OCI-LY1 (cell line): Measurements from ENCODE around the gene SYT3.

ENCODE experiments used
- H2AFZ ChIP-seq: fragments of 200-600 bp; sonication (generic), shearing (Covaris generic); 2 replicates; pipeline ENCODE4 v1.6.0; 2014; ENCODE audit warnings: antibody characterized with exemption, mild to moderate bottlenecking, low read length
- H3F3A ChIP-seq: fragments of 200-600 bp; sonication (generic), shearing (Covaris generic); 2 replicates; pipeline ENCODE4 v1.6.0; 2014; ENCODE audit warnings: mild to moderate bottlenecking, antibody characterized with exemption, low read length, moderate library complexity; ENCODE audit not compliant: insufficient read depth
- H3K27ac ChIP-seq: fragments of 200-600 bp; sonication (generic); 2 replicates; pipeline ENCODE4 v1.5.1; 2014; ENCODE audit warnings: low read length, mixed run types, mild to moderate bottlenecking, low read depth; ENCODE audit not compliant: poor library complexity, severe bottlenecking
- H3K27me3 ChIP-seq: fragments of 200-600 bp; sonication (generic); 2 replicates; pipeline ENCODE4 v1.6.0; 2014; ENCODE audit warnings: antibody characterized with exemption, mild to moderate bottlenecking, low read length, moderate library complexity; ENCODE audit not compliant: insufficient read depth
- H3K36me3 ChIP-seq: fragments of 200-600 bp; sonication (generic); 2 replicates; pipeline ENCODE4 v1.6.1; 2014; ENCODE audit warnings: mild to moderate bottlenecking, antibody characterized with exemption, low read length, moderate library complexity, mixed read lengths; ENCODE audit not compliant: insufficient read depth
- H3K4me1 ChIP-seq: fragments of 200-600 bp; sonication (generic); 2 replicates; pipeline ENCODE4 v1.5.1; 2014; ENCODE audit warnings: mild to moderate bottlenecking, low read length, moderate library complexity; ENCODE audit not compliant: insufficient read depth, severe bottlenecking
- H3K4me2 ChIP-seq: fragments of 200-600 bp; sonication (generic), shearing (Covaris generic); 2 replicates; pipeline ENCODE4 v1.6.1; 2014; ENCODE audit warnings: low read length
- H3K4me3 ChIP-seq: fragments of 200-600 bp; sonication (generic); 2 replicates; pipeline ENCODE4 v1.5.1; 2014; ENCODE audit warnings: low read length, low read depth, mild to moderate bottlenecking, mixed read lengths; ENCODE audit not compliant: poor library complexity, severe bottlenecking
- H3K79me2 ChIP-seq: fragments of 200-600 bp; shearing (Covaris generic); 2 replicates; pipeline ENCODE4 v1.6.1; 2016; ENCODE audit warnings: mixed run types, low read length, mixed read lengths; ENCODE audit not compliant: insufficient read depth
- H3K9ac ChIP-seq: fragments of 200-600 bp; sonication (generic), shearing (Covaris generic); 2 replicates; pipeline ENCODE4 v1.6.1; 2014; ENCODE audit warnings: mild to moderate bottlenecking, low read length, mixed read lengths
- H3K9me2 ChIP-seq: fragments of 200-600 bp; sonication (generic), shearing (Covaris generic); 2 replicates; pipeline ENCODE4 v1.6.1; 2014; ENCODE audit warnings: low read depth, mild to moderate bottlenecking, low read length, mixed read lengths
- H3K9me3 ChIP-seq: fragments of 200-600 bp; shearing (Covaris generic); 2 replicates; pipeline ENCODE4 v1.6.1; 2014; ENCODE audit warnings: low read length, mixed read lengths
- H4K20me1 ChIP-seq: fragments of 200-600 bp; sonication (generic), shearing (Covaris generic); 2 replicates; pipeline ENCODE4 v1.6.0; 2016; ENCODE audit warnings: mild to moderate bottlenecking, low read length; ENCODE audit not compliant: insufficient read depth
- CTCF ChIP-seq: fragments of 200-600 bp; sonication (generic), shearing (Covaris generic); IDR thresholded peaks from 2 replicates; pipeline ENCODE4 v1.5.1; 2017; ENCODE audit warnings: mild to moderate bottlenecking, antibody characterized with exemption, low read length, moderate library complexity, mixed read lengths
- EZH2 ChIP-seq: fragments of 200-600 bp; sonication (generic), shearing (Covaris generic); IDR thresholded peaks from 2 replicates; pipeline ENCODE4 v1.8.0; 2017; ENCODE audit warnings: borderline replicate concordance, mixed run types, mild to moderate bottlenecking, antibody characterized with exemption, low read length, moderate library complexity, mixed read lengths

The SYT3 gene

GRCh38 chr19:50628551-50628950 lies 11.1 kb downstream of the SYT3 start:
- Histone ChIP-seq H4K20me1 (no peaks in the 10 kb centered on the region), H3F3A (no peaks in the 10 kb centered on the region), H3K4me1 (no peaks in the 10 kb centered on the region), H3K36me3 (no peaks in the 10 kb centered on the region), H3K27me3 (0 out of 2 replicates have a peak, but pooled peaks cover 4% of the 10 kb centered on the region), H3K79me2 (no peaks in the 10 kb centered on the region), H3K4me3 (no peak overlapping the region), H3K4me2 (no peak overlapping the region), H2AFZ (no peak overlapping the region), H3K9me2 (no peaks in the 10 kb centered on the region), H3K27ac (no peak overlapping the region), H3K9ac (no peak overlapping the region), H3K9me3 (no peaks in the 10 kb centered on the region; the same call in 1 of the 2 replicates)
- TF ChIP-seq EZH2: no peak
- no peak for TF ChIP-seq CTCF

GRCh38 chr19:50628146-50628545 lies 11.5 kb downstream of the SYT3 start:
- Histone ChIP-seq H3F3A (no peaks in the 10 kb centered on the region), H3K27ac (no peak overlapping the region), H3K79me2 (no peaks in the 10 kb centered on the region), H3K4me1 (no peaks in the 10 kb centered on the region), H3K27me3 (0 out of 2 replicates have a peak, but pooled peaks cover 4% of the 10 kb centered on the region), H3K9me3 (no peaks in the 10 kb centered on the region), H3K9ac (no peak overlapping the region), H3K36me3 (no peaks in the 10 kb centered on the region), H3K9me2 (no peaks in the 10 kb centered on the region), H3K4me2 (no peak overlapping the region), H3K4me3 (no peak overlapping the region), H4K20me1 (no peaks in the 10 kb centered on the region), H2AFZ (no peak overlapping the region)
- TF ChIP-seq CTCF (no peak), EZH2 (no peak)

DNA sequence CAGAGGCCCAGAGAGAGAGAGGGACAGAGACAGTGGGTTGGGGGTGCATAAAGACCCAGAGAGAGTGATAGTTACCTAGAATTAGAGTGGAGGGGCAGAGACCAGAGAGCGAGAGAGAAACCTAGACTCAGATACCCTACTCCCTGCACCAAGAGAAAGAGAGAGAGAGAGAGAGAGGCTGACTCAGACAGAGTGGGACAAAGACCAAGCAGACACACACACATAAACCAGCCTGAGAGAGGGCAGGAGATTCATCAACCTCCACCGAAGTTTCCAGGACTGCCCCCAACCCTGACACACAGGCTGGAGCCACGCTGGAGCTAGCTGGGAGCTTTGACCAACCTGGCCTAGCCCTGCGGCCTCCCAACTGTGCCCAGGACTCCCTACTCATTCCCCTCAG lies 12.9 kb downstream of the SYT3 start:
- Histone ChIP-seq H3K9me3 (no peaks in the 10 kb centered on the region), H3F3A (no peaks in the 10 kb centered on the region), H3K27ac (no peak overlapping the region), H3K9ac (no peak overlapping the region), H3K36me3 (no peaks in the 10 kb centered on the region), H3K4me2 (no peak overlapping the region), H3K27me3 (no peaks in the 10 kb centered on the region), H2AFZ (no peak overlapping the region), H4K20me1 (no peaks in the 10 kb centered on the region), H3K9me2 (no peaks in the 10 kb centered on the region), H3K79me2 (no peaks in the 10 kb centered on the region), H3K4me3 (no peak overlapping the region), H3K4me1 (no peaks in the 10 kb centered on the region)
- TF ChIP-seq CTCF: no peak
- TF ChIP-seq EZH2: no peak
